ENCODE data around the gene CD99L2. TPM values are rescaled to one million over a fixed set of nuclear protein-coding genes. Genes with fewer than 3 reads are reported as not detected.

The CD99L2 gene, protein sequence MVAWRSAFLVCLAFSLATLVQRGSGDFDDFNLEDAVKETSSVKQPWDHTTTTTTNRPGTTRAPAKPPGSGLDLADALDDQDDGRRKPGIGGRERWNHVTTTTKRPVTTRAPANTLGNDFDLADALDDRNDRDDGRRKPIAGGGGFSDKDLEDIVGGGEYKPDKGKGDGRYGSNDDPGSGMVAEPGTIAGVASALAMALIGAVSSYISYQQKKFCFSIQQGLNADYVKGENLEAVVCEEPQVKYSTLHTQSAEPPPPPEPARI
- 10 to 100 TPM; 35.4 to 56.6 TPM for total RNA-seq
- polyA plus RNA-seq (ENCODE audit: insufficient read depth, low read depth, low replicate concordance): 36.5 TPM
- long read RNA-seq, donor 1, partial matches to known transcripts: 0 of 2 reads
- long read RNA-seq, donor 1, other reads (novel, unspliced or antisense): 0 of 2 reads
- long read RNA-seq, donor 2, transcript CD99L2-203 (11 exons, 3,604 nt): major isoform, 6 of 7 reads
- long read RNA-seq, donor 2, partial matches to known transcripts: 0 of 7 reads
- long read RNA-seq, donor 2, other reads (novel, unspliced or antisense): 0 of 7 reads

DNA sequence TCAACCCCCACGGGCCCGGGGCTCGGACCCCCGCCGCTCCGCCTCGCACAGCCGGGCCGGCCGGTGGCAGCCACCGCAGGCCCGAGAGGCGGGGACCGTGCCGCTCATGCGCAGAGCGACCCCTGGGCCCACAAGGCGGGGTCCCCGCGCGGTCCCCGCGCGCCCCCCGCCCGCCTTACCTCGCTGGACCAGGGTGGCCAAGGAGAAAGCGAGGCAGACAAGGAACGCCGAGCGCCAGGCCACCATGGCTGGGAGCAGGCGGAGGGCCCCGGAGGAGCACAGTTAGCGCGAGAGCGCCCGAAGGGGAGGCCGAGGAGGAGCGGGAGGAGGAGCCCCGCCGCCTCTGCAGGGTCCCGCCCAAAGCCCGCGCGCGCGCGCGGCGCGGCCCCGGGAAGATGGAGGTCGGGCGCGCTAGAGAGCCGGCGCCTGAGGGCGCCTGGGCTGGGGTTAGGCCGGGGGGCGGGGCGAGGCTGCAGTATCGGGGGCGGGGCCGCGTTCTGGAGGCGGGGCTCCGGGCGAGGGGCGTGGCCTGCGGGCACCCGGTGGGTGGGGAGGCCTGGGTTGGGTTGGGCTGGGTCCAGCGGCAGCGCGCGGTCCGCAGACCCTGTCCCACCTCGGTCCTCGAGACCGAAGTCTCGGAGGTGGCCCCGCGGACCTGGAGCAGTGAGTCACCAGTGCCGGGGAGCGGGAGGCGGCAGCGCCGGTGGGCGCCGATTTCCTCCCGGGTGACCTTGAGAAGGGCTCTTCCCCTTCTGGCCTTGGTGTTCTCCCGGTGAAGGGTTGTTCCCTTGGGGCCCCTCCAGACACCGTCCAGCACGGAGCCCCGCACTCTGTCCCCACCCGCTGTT is at the start of gene CD99L2:
TSS of gene CD99L2 (minus strand) at position 326 of the 848 bp plus-strand sequence. CDS start at position 246, 80 bp downstream.
- WGBS, 2 donors: 0% methylated on average over 28 of the region's 95 CpGs; no CpG with 5 or more reads in 1 of the 2 donors
- TF ChIP-seq POLR2A (IDR thresholded peaks at IDR 0.05): no peak
- TF ChIP-seq, protein P1, sequence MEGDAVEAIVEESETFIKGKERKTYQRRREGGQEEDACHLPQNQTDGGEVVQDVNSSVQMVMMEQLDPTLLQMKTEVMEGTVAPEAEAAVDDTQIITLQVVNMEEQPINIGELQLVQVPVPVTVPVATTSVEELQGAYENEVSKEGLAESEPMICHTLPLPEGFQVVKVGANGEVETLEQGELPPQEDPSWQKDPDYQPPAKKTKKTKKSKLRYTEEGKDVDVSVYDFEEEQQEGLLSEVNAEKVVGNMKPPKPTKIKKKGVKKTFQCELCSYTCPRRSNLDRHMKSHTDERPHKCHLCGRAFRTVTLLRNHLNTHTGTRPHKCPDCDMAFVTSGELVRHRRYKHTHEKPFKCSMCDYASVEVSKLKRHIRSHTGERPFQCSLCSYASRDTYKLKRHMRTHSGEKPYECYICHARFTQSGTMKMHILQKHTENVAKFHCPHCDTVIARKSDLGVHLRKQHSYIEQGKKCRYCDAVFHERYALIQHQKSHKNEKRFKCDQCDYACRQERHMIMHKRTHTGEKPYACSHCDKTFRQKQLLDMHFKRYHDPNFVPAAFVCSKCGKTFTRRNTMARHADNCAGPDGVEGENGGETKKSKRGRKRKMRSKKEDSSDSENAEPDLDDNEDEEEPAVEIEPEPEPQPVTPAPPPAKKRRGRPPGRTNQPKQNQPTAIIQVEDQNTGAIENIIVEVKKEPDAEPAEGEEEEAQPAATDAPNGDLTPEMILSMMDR (IDR thresholded peaks at IDR 0.05): no peak
- Histone ChIP-seq H3K4me1 (no peaks in the 10 kb centered on the region), H3K9me3 (no peaks in the 10 kb centered on the region), H3K27ac (peak within 1 kb of the TSS; percentile 47 to 84), H3K27me3 (no peaks in the 10 kb centered on the region), H3K36me3 (ENCODE audit: low read depth, missing control alignments) (no peaks in the 10 kb centered on the region), H3K4me3 (peak within 1 kb of the TSS; percentile 59 to 67)
- intact Hi-C loops (cut with DNase I; ENCODE audit: low total_unique reads): no loop called here
- DNase-seq: peak; percentile 91

DNA sequence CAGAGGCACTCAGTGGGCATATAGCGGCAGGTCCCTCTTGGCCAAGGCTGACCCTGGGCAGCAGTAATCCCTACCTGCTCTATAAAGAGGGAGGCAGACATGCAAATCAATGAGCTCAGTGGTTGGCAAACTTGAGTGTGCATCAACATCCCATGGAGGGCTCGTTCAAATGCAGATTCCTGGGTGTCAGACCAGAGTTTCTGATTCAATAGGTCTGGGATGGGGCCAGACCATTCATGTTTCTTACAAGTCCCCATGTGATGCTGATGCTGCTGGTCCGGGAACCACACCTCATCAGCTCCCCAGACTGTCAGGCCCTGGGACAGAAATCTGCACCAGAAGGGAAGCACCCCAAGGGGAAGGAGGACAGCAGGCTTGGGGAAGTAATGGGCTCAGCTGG is 45.8 kb upstream of the CD99L2 start:
- DNase-seq: no peak
- TF ChIP-seq, protein P1 (IDR thresholded peaks at IDR 0.05): no peak
- TF ChIP-seq POLR2A (IDR thresholded peaks at IDR 0.05): no peak
- H3K27ac ChIP-seq: no peak overlapping the region
- no peak overlapping the region for H3K4me3 ChIP-seq
- H3K4me1 ChIP-seq: no peaks in the 10 kb centered on the region
- intact Hi-C loops (cut with DNase I; ENCODE audit: low total_unique reads): no loop called here
- H3K9me3 ChIP-seq: no peaks in the 10 kb centered on the region
- no peaks in the 10 kb centered on the region for H3K27me3 ChIP-seq
- WGBS, 2 donors: 95 to 100% methylated on average over 1 to 2 of the region's 3 CpGs
- H3K36me3 ChIP-seq (ENCODE audit: low read depth, missing control alignments): no peaks in the 10 kb centered on the region

DNA sequence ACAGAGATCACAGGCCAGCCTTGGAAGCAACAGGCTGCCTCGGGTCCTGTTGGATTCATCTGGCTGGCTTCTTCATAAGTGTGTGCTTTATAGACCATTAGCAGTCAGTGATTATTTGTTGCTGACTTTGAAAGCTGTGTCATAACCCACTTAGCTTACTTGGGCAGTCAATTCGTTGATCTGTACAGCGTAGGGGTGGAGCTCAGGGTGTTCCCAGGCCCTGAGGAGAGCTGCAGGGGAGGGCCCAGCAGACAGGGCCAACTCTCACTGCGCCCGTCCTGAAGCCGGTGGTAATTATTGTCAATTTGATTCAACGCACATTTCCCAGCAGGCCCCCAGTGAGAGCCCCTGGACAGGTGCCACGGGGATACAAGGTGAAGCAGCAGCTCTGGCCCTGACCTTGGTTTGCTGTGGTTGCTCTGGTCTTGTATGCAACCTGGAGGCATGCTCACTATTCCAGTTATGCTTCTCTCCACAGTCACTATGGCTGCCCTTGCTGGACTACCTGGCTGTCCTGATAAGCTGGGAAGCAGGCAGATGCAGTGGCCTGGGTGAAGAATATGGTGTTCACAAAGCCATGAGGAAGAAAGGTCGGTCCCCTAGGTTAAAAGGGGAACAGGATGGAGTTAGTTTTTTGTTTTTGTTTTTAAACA is 44.6 kb upstream of the CD99L2 start:
- H3K4me3 ChIP-seq: no peak overlapping the region
- no peaks in the 10 kb centered on the region for H3K4me1 ChIP-seq
- WGBS, 2 donors: 58 to 59% methylated on average over 2 to 8 of the region's 9 CpGs
- intact Hi-C loops (cut with DNase I; ENCODE audit: low total_unique reads): no loop called here
- no peaks in the 10 kb centered on the region for H3K27me3 ChIP-seq
- TF ChIP-seq, protein P1 (IDR thresholded peaks at IDR 0.05): no peak
- no peak for TF ChIP-seq POLR2A (IDR thresholded peaks at IDR 0.05)
- H3K27ac ChIP-seq: no peak overlapping the region
- DNase-seq: no peak
- H3K9me3 ChIP-seq: no peaks in the 10 kb centered on the region
- no peaks in the 10 kb centered on the region for H3K36me3 ChIP-seq (ENCODE audit: low read depth, missing control alignments)

DNA sequence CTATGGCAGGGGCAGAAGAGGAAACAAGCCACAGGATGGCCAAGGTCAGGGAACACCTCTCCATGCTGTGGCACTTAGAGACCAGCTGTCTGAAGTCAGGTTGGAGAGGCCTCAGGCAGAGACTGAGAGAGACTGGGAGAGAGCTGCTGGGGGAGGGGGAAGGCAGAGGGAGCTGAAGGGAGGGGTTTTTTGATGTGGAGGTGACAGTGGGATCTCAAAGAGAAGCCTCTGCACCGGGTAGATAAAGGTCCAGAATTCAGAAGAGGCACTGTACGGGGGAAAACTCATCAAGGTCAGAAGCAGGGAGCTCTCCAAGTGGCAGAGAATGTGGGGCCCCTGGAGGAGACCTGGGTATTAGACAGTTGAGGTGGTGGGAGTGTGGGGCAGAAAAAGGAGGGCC is 43.1 kb upstream of the CD99L2 start:
- H3K27me3 ChIP-seq: no peaks in the 10 kb centered on the region
- no peak overlapping the region for H3K27ac ChIP-seq
- intact Hi-C loops (cut with DNase I; ENCODE audit: low total_unique reads): no loop called here
- no peaks in the 10 kb centered on the region for H3K36me3 ChIP-seq (ENCODE audit: low read depth, missing control alignments)
- WGBS, 2 donors: 37 to 38% methylated on average over 2 of the region's 2 CpGs
- no peak for DNase-seq
- no peaks in the 10 kb centered on the region for H3K9me3 ChIP-seq
- H3K4me3 ChIP-seq: no peak overlapping the region
- TF ChIP-seq, protein P1 (IDR thresholded peaks at IDR 0.05): no peak
- TF ChIP-seq POLR2A (IDR thresholded peaks at IDR 0.05): no peak
- no peaks in the 10 kb centered on the region for H3K4me1 ChIP-seq
